Vagina (tissue), 2 donors: Measurements from ENCODE around the gene KLHDC9. TPM values are rescaled to one million over a fixed set of nuclear protein-coding genes. Genes with fewer than 3 reads are reported as not detected.

ENCODE experiments used
- DNase-seq, 2 donors: peaks; one replicate each; pipeline ENCODE4 v3.0.0-alpha.2; 2017; ENCODE audit errors: extremely low spot score in 2 of 2
- H3K27ac ChIP-seq: fragments of 200-600 bp; sonication (generic); one replicate; pipeline ENCODE4 v1.5.1; 2019
- H3K27me3 ChIP-seq: fragments of 200-600 bp; sonication (generic); one replicate; pipeline ENCODE4 v1.5.1; 2019
- H3K36me3 ChIP-seq, 2 donors: fragments of 200-600 bp; sonication (generic); one replicate each; pipeline ENCODE4 v1.5.1; 2017 to 2019
- H3K4me1 ChIP-seq: fragments of 200-600 bp; sonication (generic); one replicate; pipeline ENCODE4 v1.5.1; 2019
- H3K4me3 ChIP-seq, 2 donors: fragments of 200-600 bp; sonication (generic); 1 replicate in 1 of 2; 2 replicates in 1 of 2; pipeline ENCODE4 v1.5.1; 2016 to 2019
- H3K9me3 ChIP-seq: fragments of 200-600 bp; sonication (generic); one replicate; pipeline ENCODE4 v1.5.1; 2019
- POLR2A ChIP-seq, 2 donors: fragments of 450-650 bp; IDR thresholded peaks; one replicate each; pipeline ENCODE4 v1.6.1; 2017; ENCODE audit warnings: antibody characterized with exemption in 2 of 2, mild to moderate bottlenecking in 2 of 2, moderate library complexity in 2 of 2
- POLR2AphosphoS5 ChIP-seq, 2 donors: sonication (generic); formaldehyde crosslinking; IDR thresholded peaks; one replicate each; pipeline ENCODE4 v1.9.0; 2017; ENCODE audit warnings: antibody characterized with exemption in 2 of 2, mild to moderate bottlenecking in 2 of 2, low read depth in 1 of 2; ENCODE audit not compliant: insufficient read depth in 1 of 2
- intact Hi-C: fragments of 100-400 bp; cut with DNase I; formaldehyde crosslinking; loops from one replicate; pipeline ENCODE4 v1.15.1; 2023
- total RNA-seq: library from RNA; depleted of rRNA; stranded (reverse); fragments of >200 nt; gene quantifications from one replicate; pipeline ENCODE4 v1.2.3, GENCODE V29; 2016
- TF ChIP-seq, protein P1 (sequence below), 3 experiments: fragments of 450-650 bp in 2 of 3; fragments of 200-600 bp in 1 of 3; sonication (generic) in 1 of 3; IDR thresholded peaks; one replicate each; pipeline ENCODE4 v1.5.1; 2017 to 2019; ENCODE audit warnings: antibody characterized with exemption in 3 of 3, mild to moderate bottlenecking in 2 of 3, moderate library complexity in 2 of 3

The KLHDC9 gene
- total RNA-seq, 1 donor from 2014 or later = 9.3 TPM

- H3K36me3 ChIP-seq = no peaks in the 10 kb centered on the region
- H3K9me3 ChIP-seq = no peaks in the 10 kb centered on the region
- no peaks in the 10 kb centered on the region for H3K27me3 ChIP-seq
- intact Hi-C loops = loop anchor here (10.0 kb wide), 1 partner anchor 98 kb away; no protein-coding TSS in a partner anchor
- TF ChIP-seq POLR2AphosphoS5 (IDR thresholded peaks at IDR 0.05; ENCODE audit: insufficient read depth in 1 of 2, low read depth in 1 of 2) = peak in 1 of 2 donors; percentile 60
- TF ChIP-seq, protein P1, sequence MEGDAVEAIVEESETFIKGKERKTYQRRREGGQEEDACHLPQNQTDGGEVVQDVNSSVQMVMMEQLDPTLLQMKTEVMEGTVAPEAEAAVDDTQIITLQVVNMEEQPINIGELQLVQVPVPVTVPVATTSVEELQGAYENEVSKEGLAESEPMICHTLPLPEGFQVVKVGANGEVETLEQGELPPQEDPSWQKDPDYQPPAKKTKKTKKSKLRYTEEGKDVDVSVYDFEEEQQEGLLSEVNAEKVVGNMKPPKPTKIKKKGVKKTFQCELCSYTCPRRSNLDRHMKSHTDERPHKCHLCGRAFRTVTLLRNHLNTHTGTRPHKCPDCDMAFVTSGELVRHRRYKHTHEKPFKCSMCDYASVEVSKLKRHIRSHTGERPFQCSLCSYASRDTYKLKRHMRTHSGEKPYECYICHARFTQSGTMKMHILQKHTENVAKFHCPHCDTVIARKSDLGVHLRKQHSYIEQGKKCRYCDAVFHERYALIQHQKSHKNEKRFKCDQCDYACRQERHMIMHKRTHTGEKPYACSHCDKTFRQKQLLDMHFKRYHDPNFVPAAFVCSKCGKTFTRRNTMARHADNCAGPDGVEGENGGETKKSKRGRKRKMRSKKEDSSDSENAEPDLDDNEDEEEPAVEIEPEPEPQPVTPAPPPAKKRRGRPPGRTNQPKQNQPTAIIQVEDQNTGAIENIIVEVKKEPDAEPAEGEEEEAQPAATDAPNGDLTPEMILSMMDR (IDR thresholded peaks at IDR 0.05) = no peak
- no peak overlapping the region for H3K27ac ChIP-seq
- H3K4me1 ChIP-seq = peaks cover under 1% of the 10 kb centered on the region
- H3K4me3 ChIP-seq = no peak overlapping the region
- no peak for DNase-seq
These were observed 5.5 kb upstream of the KLHDC9 start for GRCh38 chr1:161092621-161093028.

- no peaks in the 10 kb centered on the region for H3K27me3 ChIP-seq
- no peaks in the 10 kb centered on the region for H3K9me3 ChIP-seq
- intact Hi-C loops = loop anchor here (10.0 kb wide), 1 partner anchor 100 kb away; no protein-coding TSS in a partner anchor
- DNase-seq = no peak
- no peak overlapping the region for H3K27ac ChIP-seq
- TF ChIP-seq POLR2A (IDR thresholded peaks at IDR 0.05) = no peak
- TF ChIP-seq, protein P1 (IDR thresholded peaks at IDR 0.05) = no peak
- TF ChIP-seq POLR2AphosphoS5 (IDR thresholded peaks at IDR 0.05; ENCODE audit: insufficient read depth in 1 of 2, low read depth in 1 of 2) = no peak
- peaks cover 16% of the 10 kb centered on the region for H3K4me1 ChIP-seq
- H3K36me3 ChIP-seq = no peaks in the 10 kb centered on the region
- H3K4me3 ChIP-seq = no peak overlapping the region
These were observed 3.7 kb upstream of the KLHDC9 start for GRCh38 chr1:161094481-161094880.

DNA sequence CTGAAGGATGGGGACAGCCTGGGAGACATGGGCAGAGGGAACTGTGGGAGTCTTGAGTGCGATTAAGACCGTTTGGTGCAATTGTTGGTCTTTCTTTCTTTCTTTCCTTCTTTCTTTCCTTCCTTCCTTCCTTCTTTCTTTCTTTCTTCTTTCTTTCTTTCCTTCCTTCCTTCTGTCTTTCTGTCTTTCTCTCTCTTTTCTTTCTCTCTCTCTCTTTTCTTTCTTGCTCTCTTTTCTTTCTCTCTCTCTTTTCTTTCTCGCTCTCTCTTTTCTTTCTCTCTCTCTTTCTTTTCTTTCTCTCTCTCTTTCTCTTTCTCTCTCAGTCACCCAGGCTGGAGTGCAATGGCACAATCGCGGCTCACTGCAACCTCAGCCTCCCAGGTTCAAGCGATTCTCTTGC, 2.9 kb upstream of the KLHDC9 start:
- intact Hi-C loops = loop anchor here (5.0 to 10.0 kb wide), 2 partner anchors 48 to 100 kb away; partner anchors contain the start of gene USF1
- H3K27me3 ChIP-seq = no peaks in the 10 kb centered on the region
- TF ChIP-seq, protein P1 (IDR thresholded peaks at IDR 0.05) = no peak
- TF ChIP-seq POLR2A (IDR thresholded peaks at IDR 0.05) = no peak
- TF ChIP-seq POLR2AphosphoS5 (IDR thresholded peaks at IDR 0.05; ENCODE audit: insufficient read depth in 1 of 2, low read depth in 1 of 2) = no peak
- H3K4me3 ChIP-seq = no peak overlapping the region
- H3K36me3 ChIP-seq = peaks cover 0 to 4% of the 10 kb centered on the region in 2 donors
- H3K27ac ChIP-seq = no peak overlapping the region
- peaks cover 16% of the 10 kb centered on the region for H3K4me1 ChIP-seq
- no peak for DNase-seq
- no peaks in the 10 kb centered on the region for H3K9me3 ChIP-seq

- Histone ChIP-seq H3K4me3 (no peak overlapping the region), H3K9me3 (no peaks in the 10 kb centered on the region), H3K27me3 (no peaks in the 10 kb centered on the region), H3K4me1 (peaks cover 16% of the 10 kb centered on the region), H3K27ac (no peak overlapping the region), H3K36me3 (peaks cover 0 to 11% of the 10 kb centered on the region in 2 donors)
- TF ChIP-seq, protein P1 (IDR thresholded peaks at IDR 0.05) = no peak
- TF ChIP-seq POLR2AphosphoS5 (IDR thresholded peaks at IDR 0.05; ENCODE audit: insufficient read depth in 1 of 2, low read depth in 1 of 2) (no peak), POLR2A (IDR thresholded peaks at IDR 0.05) (no peak)
- DNase-seq = no peak
- intact Hi-C loops = loop anchor here (5.0 to 10.0 kb wide), 2 partner anchors 49 to 101 kb away; partner anchors contain the start of gene USF1
These were observed 2.1 kb upstream of the KLHDC9 start for GRCh38 chr1:161096015-161096414.

DNA sequence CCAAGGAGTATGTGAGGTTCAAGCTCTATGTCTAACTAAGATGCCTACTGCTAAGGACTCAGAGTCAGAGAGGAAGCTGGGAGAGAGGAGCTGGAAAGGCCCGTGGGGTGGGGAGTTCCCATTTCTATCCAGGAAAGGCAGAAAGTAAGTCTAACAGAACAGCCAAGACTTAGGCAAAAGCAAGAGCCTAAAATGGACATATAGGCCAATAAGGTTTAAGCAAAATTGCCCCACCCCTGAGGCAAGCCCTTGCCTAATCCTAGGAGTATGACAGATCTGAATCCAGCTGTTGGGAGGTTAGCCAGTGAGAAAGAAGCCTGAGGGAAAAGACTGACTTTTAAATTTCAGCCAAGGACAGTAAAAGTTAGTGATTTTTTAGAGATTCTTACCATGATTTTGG, 1.6 kb upstream of the KLHDC9 start:
- peak in 1 of 2 donors; percentile 25 for DNase-seq
- intact Hi-C loops = loop anchor here (5.0 to 10.0 kb wide), 2 partner anchors 49 to 102 kb away; partner anchors contain the start of gene USF1
- H3K27ac ChIP-seq = no peak overlapping the region
- H3K27me3 ChIP-seq = no peaks in the 10 kb centered on the region
- TF ChIP-seq, protein P1 (IDR thresholded peaks at IDR 0.05) = no peak
- TF ChIP-seq POLR2A (IDR thresholded peaks at IDR 0.05) (no peak), POLR2AphosphoS5 (IDR thresholded peaks at IDR 0.05; ENCODE audit: insufficient read depth in 1 of 2, low read depth in 1 of 2) (peak in 1 of 2 donors; percentile 63)
- H3K9me3 ChIP-seq = no peaks in the 10 kb centered on the region
- H3K36me3 ChIP-seq = peaks cover 0 to 15% of the 10 kb centered on the region in 2 donors
- H3K4me3 ChIP-seq = no peak overlapping the region
- peaks cover 16% of the 10 kb centered on the region for H3K4me1 ChIP-seq
